Ecto neural progenitor cell (in vitro differentiated cells): ENCODE measurements around the gene MEF2B.
"Not testable (repeated sequence)": the region's sequence is repeated elsewhere in the genome, so short reads cannot be mapped to it uniquely, and the experiment has no call there.

Experiments
- DNase-seq: peaks from one replicate; pipeline ENCODE4 v3.0.0-alpha.2; 2018; ENCODE audit warnings: low spot score

Gene MEF2B

GRCh38 chr19:19155495-19156219 is 14.4 kb downstream of the MEF2B start:
- no peak for DNase-seq

GRCh38 chr19:19154768-19155494 is 15.1 kb downstream of the MEF2B start:
- DNase-seq = no peak

- DNase-seq = no peak
Measured at GRCh38 chr19:19152668-19153384, 17.2 kb downstream of the MEF2B start.

- no peak for DNase-seq
Measured at GRCh38 chr19:19151418-19151817, 18.6 kb downstream of the MEF2B start.

- no peak for DNase-seq
Measured at GRCh38 chr19:19149435-19149834, 20.6 kb downstream of the MEF2B start.

- DNase-seq = not testable (repeated sequence)
Measured at GRCh38 chr19:19148504-19148903, 21.6 kb downstream of the MEF2B start.

GRCh38 chr19:19147344-19147743 is 22.7 kb downstream of the MEF2B start:
- no peak for DNase-seq

GRCh38 chr19:19146865-19147264 is 23.2 kb downstream of the MEF2B start:
- no peak for DNase-seq

GRCh38 chr19:19145684-19146608 is 24.1 kb downstream of the MEF2B start:
- peak; percentile 92 for DNase-seq

- no peak for DNase-seq
Measured at GRCh38 chr19:19145281-19145680, 24.8 kb downstream of the MEF2B start.

- no peak for DNase-seq
Measured at GRCh38 chr19:19142347-19142746, 27.7 kb downstream of the MEF2B start.

GRCh38 chr19:19140476-19140875 is 29.6 kb downstream of the MEF2B start:
- no peak for DNase-seq

- no peak for DNase-seq
Measured at GRCh38 chr19:19139876-19140229, 30.2 kb downstream of the MEF2B start.

GRCh38 chr19:19138109-19138981 is 31.7 kb downstream of the MEF2B start, which contains the start of gene TMEM161A:
Gene TMEM161A, minus strand, starts transcription at chr19:19138478. Its CDS starts 50 bp downstream, at chr19:19138428.
- peak; percentile 98 for DNase-seq

GRCh38 chr19:19137556-19138108 is 32.4 kb downstream of the MEF2B start:
- DNase-seq = no peak

- DNase-seq = not testable (repeated sequence)
Measured at GRCh38 chr19:19135713-19136112, 34.4 kb downstream of the MEF2B start.

- peak; percentile 64 for DNase-seq
Measured at GRCh38 chr19:19134687-19135158, 35.3 kb downstream of the MEF2B start.

GRCh38 chr19:19133985-19134384 is 36.1 kb downstream of the MEF2B start:
- DNase-seq = no peak

GRCh38 chr19:19132912-19133311 is 37.2 kb downstream of the MEF2B start:
- DNase-seq = no peak

- DNase-seq = no peak
Measured at GRCh38 chr19:19131989-19132388, 38.1 kb downstream of the MEF2B start.
